ENCODE measurements around the gene TIMP4.

DNA sequence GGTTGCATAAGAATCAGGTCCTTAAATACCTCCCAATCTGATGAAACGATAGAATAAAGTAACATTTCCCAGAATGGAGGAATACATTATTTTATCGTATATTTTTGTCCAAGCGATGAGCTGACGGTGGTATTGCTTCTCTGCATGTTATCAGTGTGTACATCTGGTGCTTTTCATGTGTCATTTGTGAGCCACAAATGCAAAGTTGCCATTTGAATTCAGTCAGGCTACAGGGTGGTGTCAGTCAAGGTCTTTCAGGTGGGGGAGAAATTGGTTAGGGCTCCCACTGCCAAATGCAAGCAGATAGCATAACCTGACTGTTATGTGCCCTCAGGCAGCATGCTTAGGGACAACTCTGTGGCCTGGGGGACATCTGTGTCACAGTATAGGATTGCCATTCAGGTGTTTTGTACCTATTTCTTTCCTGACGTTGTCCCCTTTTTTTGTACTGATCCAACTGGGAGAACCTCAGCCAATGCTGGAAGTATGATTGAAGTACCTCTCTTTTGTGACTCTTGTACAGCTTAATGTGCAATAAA, 26.5 kb upstream of the TIMP4 start:
- TF ChIP-seq, protein P1, sequence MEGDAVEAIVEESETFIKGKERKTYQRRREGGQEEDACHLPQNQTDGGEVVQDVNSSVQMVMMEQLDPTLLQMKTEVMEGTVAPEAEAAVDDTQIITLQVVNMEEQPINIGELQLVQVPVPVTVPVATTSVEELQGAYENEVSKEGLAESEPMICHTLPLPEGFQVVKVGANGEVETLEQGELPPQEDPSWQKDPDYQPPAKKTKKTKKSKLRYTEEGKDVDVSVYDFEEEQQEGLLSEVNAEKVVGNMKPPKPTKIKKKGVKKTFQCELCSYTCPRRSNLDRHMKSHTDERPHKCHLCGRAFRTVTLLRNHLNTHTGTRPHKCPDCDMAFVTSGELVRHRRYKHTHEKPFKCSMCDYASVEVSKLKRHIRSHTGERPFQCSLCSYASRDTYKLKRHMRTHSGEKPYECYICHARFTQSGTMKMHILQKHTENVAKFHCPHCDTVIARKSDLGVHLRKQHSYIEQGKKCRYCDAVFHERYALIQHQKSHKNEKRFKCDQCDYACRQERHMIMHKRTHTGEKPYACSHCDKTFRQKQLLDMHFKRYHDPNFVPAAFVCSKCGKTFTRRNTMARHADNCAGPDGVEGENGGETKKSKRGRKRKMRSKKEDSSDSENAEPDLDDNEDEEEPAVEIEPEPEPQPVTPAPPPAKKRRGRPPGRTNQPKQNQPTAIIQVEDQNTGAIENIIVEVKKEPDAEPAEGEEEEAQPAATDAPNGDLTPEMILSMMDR (optimal IDR thresholded peaks at IDR 0.05 in 1 of 3, IDR thresholded peaks at IDR 0.05 in 1 of 3, conservative IDR thresholded peaks at IDR 0.05 in 1 of 3; ENCODE audit: extremely low read depth in 1 of 3, insufficient read depth in 2 of 3, low read length in 3 of 3) = no peak
- TF ChIP-seq EZH2 (IDR thresholded peaks at IDR 0.05; ENCODE audit: low read length) = no peak
